HG03095 (cell line): Measurements from ENCODE around the gene SCAMP2.
"Not testable (repeated sequence)": the region's sequence is repeated elsewhere in the genome, so short reads cannot be mapped to it uniquely, and the experiment has no call there.

Experiments used
- ATAC-seq: cut with Tn5 transposase; IDR thresholded peaks from one replicate; pipeline ENCODE4 v1.9.1; 2021; ENCODE audit warnings: moderate library complexity; ENCODE audit not compliant: unreplicated experiment

Gene SCAMP2

GRCh38 chr15:74891469-74891868, 18.3 kb upstream of the SCAMP2 start:
- no peak for ATAC-seq

- ATAC-seq, result no peak
Observed at GRCh38 chr15:74890665-74890960, 17.4 kb upstream of the SCAMP2 start.

- ATAC-seq, result peak; percentile 91
Observed at GRCh38 chr15:74889883-74890664, 16.9 kb upstream of the SCAMP2 start, which contains the start of gene MPI. MPI (plus strand) TSS chr15:74890042; CDS start chr15:74890074, 32 bp downstream.

GRCh38 chr15:74889390-74889882, 16.3 kb upstream of the SCAMP2 start:
- peak; percentile 20 for ATAC-seq

- no peak for ATAC-seq
Observed at GRCh38 chr15:74888716-74889115, 15.6 kb upstream of the SCAMP2 start.

- ATAC-seq, result not testable (repeated sequence)
Observed at GRCh38 chr15:74887537-74888193, 14.5 kb upstream of the SCAMP2 start.

GRCh38 chr15:74885461-74885860, 12.3 kb upstream of the SCAMP2 start:
- no peak for ATAC-seq

GRCh38 chr15:74884428-74885223, 11.5 kb upstream of the SCAMP2 start:
- ATAC-seq, result no peak

- ATAC-seq, result no peak
Observed at GRCh38 chr15:74882528-74882927, 9.4 kb upstream of the SCAMP2 start.

GRCh38 chr15:74878273-74878672, 5.1 kb upstream of the SCAMP2 start:
- no peak for ATAC-seq

- ATAC-seq, result no peak
Observed at GRCh38 chr15:74873756-74874424, 725 bp upstream of the SCAMP2 start.

GRCh38 chr15:74872702-74873035, 496 bp downstream of the SCAMP2 start:
- no peak for ATAC-seq

GRCh38 chr15:74870436-74871215, 2.5 kb downstream of the SCAMP2 start:
- no peak for ATAC-seq

GRCh38 chr15:74869726-74870407, 3.3 kb downstream of the SCAMP2 start:
- peak; percentile 52 for ATAC-seq

GRCh38 chr15:74869372-74869725, 3.8 kb downstream of the SCAMP2 start:
- ATAC-seq, result no peak

GRCh38 chr15:74868059-74868458, 5.1 kb downstream of the SCAMP2 start:
- no peak for ATAC-seq

- ATAC-seq, result no peak
Observed at GRCh38 chr15:74867466-74868038, 5.6 kb downstream of the SCAMP2 start.

- no peak for ATAC-seq
Observed at GRCh38 chr15:74866090-74866489, 7.1 kb downstream of the SCAMP2 start.

GRCh38 chr15:74865316-74865715, 7.8 kb downstream of the SCAMP2 start:
- no peak for ATAC-seq

GRCh38 chr15:74864296-74864695, 8.9 kb downstream of the SCAMP2 start:
- no peak for ATAC-seq
